NCI-H510A (cell line): ENCODE results near the gene SOX6.
"Not testable (repeated sequence)": the region's sequence is repeated elsewhere in the genome, so short reads cannot be mapped to it uniquely, and the experiment has no call there.

Experiments
- DNase-seq: peaks from one replicate; lab custom pipeline; 2025; lab: John Stamatoyannopoulos, UW

The SOX6 gene

DNA sequence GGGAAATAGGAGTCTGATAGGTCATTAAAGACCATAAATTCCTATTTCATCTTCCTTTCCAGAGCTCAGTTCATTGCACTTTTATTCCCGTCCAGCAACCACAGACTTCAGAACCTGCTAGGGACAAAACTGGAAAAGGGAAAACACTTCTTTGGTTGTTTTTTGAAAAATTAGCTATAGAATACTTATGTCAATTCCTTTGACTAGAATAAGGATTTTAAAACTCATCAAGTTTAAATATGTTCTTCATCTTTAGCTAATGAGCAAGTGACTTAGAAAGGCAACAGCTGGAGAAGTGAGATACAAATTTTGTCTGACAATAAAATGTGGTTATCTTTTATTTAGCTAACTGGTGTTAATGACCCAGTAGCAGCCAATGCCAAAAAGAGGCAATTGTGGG lies 206.9 kb downstream of the SOX6 start:
- no peak for DNase-seq

- DNase-seq, result no peak
Measured at GRCh38 chr11:16148301-16148931, 207.9 kb downstream of the SOX6 start.

DNA sequence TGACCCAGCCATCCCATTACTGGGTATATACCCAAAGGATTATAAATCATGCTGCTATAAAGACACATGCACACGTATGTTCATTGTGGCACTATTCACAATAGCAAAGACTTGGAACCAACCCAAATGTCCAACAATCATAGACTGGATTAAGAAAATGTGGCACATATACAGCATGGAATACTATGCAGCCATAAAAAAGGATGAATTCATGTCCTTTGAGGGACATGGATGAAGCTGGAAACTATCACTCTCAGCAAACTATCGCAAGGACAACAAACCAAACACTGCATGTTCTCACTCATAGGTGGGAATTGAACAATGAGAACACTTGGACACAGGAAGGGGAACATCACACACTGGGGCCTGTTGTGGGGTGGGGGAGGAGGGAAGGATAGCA lies 209.4 kb downstream of the SOX6 start:
- not testable (repeated sequence) for DNase-seq

GRCh38 chr11:16141614-16142013 lies 214.7 kb downstream of the SOX6 start:
- DNase-seq, result not testable (repeated sequence)

- not testable (repeated sequence) for DNase-seq
Measured at GRCh38 chr11:16141162-16141561, 215.2 kb downstream of the SOX6 start.

DNA sequence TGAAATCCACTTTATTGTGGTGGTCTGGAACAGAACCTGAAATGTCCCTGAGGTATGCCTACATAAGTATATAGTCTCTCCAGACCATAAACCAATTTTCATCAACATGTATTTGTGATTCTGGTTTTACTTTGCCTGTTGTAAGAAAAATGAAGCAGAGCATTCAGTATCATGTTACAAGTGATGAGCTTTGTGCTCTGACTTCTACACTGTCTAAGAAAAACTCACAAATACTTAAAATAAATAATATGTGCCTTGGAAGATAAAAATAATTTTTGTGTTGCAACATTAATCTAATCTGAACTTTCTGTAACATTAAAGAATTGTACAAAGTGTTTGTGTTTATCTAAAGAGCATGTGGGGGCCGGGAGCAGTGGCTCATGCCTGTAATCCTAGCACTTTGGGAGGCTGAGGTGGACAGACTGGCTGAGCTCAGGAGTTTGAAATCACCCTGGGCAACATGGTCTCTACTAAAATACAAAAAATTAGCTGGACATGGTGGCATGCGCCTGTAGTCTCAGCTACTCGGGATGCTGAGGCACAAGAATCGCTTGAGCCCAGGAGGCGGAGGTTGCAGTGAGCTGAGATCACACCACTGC lies 219.5 kb downstream of the SOX6 start:
- no peak for DNase-seq

GRCh38 chr11:16133867-16134266 lies 222.5 kb downstream of the SOX6 start:
- DNase-seq, result no peak

- no peak for DNase-seq
Measured at GRCh38 chr11:16127732-16128131, 228.6 kb downstream of the SOX6 start.

- DNase-seq, result no peak
Measured at GRCh38 chr11:16126362-16126761, 230.0 kb downstream of the SOX6 start.

GRCh38 chr11:16125796-16126195 lies 230.6 kb downstream of the SOX6 start:
- no peak for DNase-seq

GRCh38 chr11:16124390-16124789 lies 232.0 kb downstream of the SOX6 start:
- DNase-seq, result no peak

DNA sequence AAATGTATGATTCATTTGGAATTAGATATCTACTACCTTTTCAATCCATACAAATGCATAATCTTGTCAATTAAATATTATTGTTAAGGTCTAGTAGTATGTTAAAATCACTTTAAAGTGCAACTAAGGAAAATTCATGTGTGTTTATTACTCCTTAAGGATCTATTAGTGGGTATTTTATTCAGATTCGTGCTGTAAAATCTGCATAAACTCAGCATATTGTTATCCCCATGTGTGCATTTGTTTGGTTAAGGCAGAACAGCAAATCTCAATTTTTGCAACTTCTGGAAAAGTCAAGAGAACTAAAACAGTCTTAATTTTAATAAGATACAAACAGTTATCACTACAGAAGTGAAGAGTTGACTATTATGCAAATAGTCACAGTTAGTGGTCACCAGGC lies 234.5 kb downstream of the SOX6 start:
- no peak for DNase-seq

DNA sequence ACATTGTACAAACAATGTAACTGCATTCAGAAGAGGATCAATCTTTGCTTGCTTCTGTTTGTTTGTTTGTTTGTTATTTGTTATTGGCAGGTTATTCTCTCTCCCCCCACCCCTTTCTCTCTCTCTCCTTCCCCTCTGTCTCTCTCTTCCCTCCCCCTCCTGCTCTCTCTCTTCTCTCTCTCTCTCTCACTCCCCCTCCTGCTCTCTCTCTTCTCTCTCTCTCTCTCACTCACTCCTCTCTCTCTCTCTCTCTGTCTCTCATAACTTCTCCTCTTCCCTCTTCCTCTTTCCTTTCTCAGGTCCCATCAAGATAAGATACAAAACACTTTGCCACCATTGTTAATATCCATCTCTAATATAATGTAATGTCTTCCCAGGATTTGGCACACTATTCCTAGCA lies 236.3 kb downstream of the SOX6 start:
- DNase-seq, result no peak

GRCh38 chr11:16117989-16118756 lies 238.2 kb downstream of the SOX6 start:
- DNase-seq, result no peak

DNA sequence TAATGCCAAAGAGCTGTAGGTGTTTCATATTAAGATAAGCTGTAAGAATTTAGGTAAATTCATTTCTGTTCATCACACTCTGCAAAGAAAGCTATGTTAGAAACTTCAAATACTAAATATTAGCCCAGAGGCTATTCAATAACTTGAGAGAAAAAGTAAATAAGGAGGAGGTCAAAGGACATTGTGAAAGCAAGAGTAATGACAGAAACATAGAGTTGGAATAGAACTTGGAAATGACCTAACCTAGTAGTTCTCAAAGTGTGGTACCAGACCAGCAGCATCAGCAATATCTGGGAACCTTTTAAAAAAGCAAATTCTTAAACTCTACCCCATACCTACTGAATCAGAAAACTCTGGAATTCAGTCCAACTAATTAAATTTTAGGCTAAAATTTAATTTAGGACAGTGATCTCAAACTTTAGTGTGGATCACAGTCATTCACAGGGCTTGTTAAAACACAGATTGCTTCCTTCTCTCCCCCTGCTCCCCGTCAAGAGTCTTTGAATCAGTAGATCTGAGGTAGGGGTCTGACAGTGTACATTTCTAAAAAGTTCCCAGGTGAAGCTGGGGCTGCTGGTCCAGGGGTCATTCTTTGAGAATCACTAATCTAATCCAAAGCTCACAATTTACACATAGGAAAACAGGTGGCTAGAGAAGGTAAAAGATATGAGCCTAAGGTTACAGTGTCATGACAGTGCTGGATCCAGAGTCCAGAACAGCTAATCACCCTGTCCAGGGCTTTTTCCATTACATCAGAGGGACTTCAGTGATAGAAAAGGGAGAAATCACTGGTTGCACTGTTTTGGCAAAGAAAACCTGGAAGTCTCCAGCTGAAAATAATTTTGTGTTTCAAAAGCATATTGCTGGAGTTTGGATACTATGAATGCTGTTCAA lies 241.1 kb downstream of the SOX6 start:
- no peak for DNase-seq

DNA sequence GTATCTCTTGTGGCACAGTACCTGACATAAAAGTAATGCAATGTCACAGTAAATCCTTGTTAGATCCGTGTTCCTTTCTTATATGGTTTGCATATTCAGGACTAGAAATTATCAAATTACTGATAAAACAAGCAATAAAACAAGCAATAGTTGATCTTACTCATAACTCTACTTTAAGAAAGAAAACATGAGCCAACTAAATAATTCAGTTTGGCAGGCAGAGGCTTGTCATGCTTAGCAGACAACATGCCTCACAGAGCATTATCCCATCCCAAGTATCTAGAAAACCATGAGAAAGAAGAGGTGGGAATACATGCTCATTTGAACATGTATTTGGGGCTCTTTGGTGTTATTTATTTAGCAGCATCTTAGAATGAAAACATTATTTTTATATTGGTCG lies 241.9 kb downstream of the SOX6 start:
- DNase-seq, result no peak

- no peak for DNase-seq
Measured at GRCh38 chr11:16111690-16112089, 244.7 kb downstream of the SOX6 start.

GRCh38 chr11:16110886-16111285 lies 245.5 kb downstream of the SOX6 start:
- no peak for DNase-seq

DNA sequence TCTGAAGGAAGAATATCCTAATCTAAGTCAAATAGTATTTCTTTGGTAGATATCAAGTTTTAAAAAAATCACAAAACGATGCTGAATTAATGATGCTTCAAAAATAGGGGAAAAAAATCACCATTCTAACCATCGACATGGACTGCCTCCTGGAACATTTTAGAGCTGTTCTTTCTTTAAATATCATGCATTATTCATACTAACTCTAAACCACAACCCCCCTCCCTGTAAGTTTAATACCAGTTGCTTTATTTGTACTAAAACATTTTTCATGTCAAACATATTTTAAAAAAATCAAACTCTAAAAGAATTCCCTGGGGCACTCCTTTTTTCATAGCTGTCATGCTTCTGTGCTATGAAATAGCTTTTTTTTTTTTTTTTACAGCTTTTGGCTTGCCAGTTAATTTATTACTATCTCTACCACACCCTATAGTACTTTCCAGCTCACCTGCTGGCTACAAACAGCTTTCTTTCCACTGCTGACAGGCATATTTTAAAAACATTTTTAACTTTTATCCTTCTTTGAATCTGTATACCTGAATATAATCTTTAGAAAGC lies 256.9 kb downstream of the SOX6 start:
- DNase-seq, result no peak

GRCh38 chr11:16098526-16099205 lies 257.7 kb downstream of the SOX6 start:
- DNase-seq, result no peak

- peak; percentile 67 for DNase-seq
Measured at GRCh38 chr11:16097543-16097942, 258.8 kb downstream of the SOX6 start.
